ENCODE measurements around the gene FAM241B.

Gene FAM241B

DNA sequence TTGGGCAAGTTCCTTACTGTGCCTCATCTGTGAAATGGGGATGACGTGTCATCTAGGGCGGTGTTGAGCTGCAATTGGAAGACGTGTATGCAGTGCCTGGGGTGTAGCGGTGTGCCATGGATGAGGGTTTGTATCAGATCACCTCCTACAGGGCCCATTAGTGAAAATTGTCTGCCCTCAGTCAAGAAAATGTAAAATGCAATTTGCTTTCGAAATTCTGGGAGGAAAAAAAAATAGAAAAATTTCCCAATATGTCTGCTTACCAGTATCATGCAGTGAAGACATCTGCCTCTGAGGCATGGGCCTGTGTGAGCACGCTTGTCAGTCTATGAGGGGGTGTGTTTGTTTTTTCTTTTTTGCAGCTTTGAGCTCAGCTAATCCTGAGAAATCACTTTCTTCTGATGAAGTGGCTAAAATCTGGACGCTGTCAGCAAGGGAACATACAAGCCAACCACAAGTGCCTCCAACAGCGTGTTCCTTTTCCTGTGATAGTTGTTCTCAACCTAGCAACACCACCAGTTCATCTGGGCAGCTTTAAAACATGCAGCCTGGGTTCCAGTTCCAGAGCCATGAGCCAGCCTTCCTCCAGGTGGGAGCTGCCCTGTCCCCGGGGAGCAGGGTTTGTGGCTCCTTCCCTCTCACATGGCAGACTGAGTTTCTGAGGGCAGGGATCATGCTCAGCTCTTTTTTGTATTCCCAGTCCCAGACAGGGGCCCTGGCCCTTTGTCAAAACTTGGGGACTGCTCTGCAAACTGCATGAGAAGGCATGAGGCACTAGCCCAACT is 10.3 kb downstream of the FAM241B start:
- H2BK15ac ChIP-seq (replicated peaks; ENCODE audit: low read depth): no peak overlapping the region
- H3K27ac ChIP-seq (ENCODE audit: low read depth, low read length): no peak overlapping the region
- H3K4me2 ChIP-seq (ENCODE audit: low read length): no peak overlapping the region
- H3K9ac ChIP-seq (ENCODE audit: low read length): no peak overlapping the region
- no peak overlapping the region for H4K5ac ChIP-seq (ENCODE audit: low read length)
- H3K79me1 ChIP-seq (ENCODE audit: low read length): no peaks in the 10 kb centered on the region
- WGBS (ENCODE audit: extremely low coverage, insufficient coverage, low lambda C conversion rate): no CpG with 5 or more reads among the region's 9 CpGs
- H3K4me3 ChIP-seq (ENCODE audit: low read length): no peak overlapping the region
- H3K56ac ChIP-seq (ENCODE audit: low read length): no peak overlapping the region
- H3K4me1 ChIP-seq (ENCODE audit: control insufficient read depth, low read depth, low read length): no peaks in the 10 kb centered on the region
- H2AK5ac ChIP-seq (ENCODE audit: low read length): no peak overlapping the region
- H3K23ac ChIP-seq (ENCODE audit: low read length): no peak overlapping the region
- H3K18ac ChIP-seq (ENCODE audit: low read length): no peak overlapping the region
- no peaks in the 10 kb centered on the region for H3K36me3 ChIP-seq (ENCODE audit: control insufficient read depth, insufficient read depth, low read length)
- no peak overlapping the region for H2BK5ac ChIP-seq (ENCODE audit: low read length)
- H3K79me2 ChIP-seq (ENCODE audit: control insufficient read depth, insufficient read depth, low read length): no peaks in the 10 kb centered on the region
- no peak for DNase-seq
- no peaks in the 10 kb centered on the region for H3K27me3 ChIP-seq (ENCODE audit: insufficient read depth, low read length, poor library complexity)
- no peak overlapping the region for H2BK120ac ChIP-seq (ENCODE audit: low read depth, low read length)
- no peak overlapping the region for H3K4ac ChIP-seq (ENCODE audit: low read depth, low read length)
- no peak overlapping the region for H4K8ac ChIP-seq (ENCODE audit: low read depth, low read length)

DNA sequence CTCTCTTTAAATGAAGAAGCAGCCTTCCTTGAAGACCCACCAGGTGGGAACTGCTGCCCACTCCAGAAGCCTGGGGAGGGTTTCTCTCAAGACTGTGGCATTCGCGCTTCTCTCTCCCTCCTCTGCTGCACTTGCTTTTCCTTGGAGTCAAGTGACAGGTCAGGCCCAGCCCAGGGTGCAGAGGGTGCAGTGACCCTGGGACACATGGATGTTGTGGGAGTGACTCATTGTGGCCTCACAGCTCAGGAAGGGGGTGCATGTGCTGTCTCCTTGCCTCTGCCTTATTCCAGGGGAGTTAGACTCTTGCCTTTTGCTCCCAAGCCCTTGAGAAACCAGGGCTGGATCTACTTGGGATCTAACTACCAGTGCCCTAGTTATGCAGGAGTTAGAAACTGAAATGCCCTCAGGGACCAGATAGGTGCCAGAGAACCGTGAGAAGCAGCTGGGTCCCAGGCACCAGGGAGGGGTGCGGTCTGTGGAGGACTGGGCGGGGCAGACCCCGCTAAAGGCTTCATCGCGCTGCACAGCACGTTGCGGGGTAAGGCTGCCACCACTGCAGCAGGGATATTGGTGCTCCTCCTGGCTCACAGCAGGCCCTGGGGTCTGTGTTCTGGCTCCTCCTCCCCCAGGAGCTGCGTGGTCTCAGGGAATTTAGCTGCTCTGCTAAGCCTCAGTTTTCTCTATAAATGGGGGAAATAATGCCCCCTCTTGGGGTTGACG is 11.4 kb downstream of the FAM241B start:
- H3K27me3 ChIP-seq (ENCODE audit: insufficient read depth, low read length, poor library complexity): no peaks in the 10 kb centered on the region

DNA sequence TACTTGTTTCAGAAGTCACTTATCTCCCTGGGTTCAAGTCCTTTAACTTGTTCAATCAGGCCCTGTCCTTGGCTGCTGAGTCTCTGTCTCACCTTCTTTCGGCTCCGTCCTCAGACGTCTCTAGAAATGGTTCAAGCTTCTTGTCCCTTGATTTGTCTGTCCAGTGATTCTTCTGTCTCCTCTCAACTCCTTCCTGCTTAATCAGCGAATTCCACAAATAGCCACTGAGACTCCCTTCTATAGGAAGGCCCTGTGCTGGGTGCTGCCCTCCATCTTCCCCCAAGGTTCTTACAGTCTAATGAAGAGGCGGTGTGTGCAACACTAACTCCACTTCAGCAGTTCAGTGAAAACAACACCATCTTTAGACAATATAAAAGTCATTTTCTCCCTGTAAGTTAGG is 12.7 kb downstream of the FAM241B start:
- Histone ChIP-seq H3K79me1 (ENCODE audit: low read length) (no peaks in the 10 kb centered on the region), H3K23ac (ENCODE audit: low read length) (no peak overlapping the region), H3K56ac (ENCODE audit: low read length) (no peak overlapping the region), H3K18ac (ENCODE audit: low read length) (no peak overlapping the region), H3K4me2 (ENCODE audit: low read length) (no peak overlapping the region), H2BK5ac (ENCODE audit: low read length) (no peak overlapping the region), H3K4me1 (ENCODE audit: control insufficient read depth, low read depth, low read length) (peaks cover 3% of the 10 kb centered on the region), H4K5ac (ENCODE audit: low read length) (no peak overlapping the region), H2BK15ac (replicated peaks; ENCODE audit: low read depth) (no peak overlapping the region), H3K4me3 (ENCODE audit: low read length) (no peak overlapping the region), H3K36me3 (ENCODE audit: control insufficient read depth, insufficient read depth, low read length) (no peaks in the 10 kb centered on the region), H3K4ac (ENCODE audit: low read depth, low read length) (no peak overlapping the region), H2BK120ac (ENCODE audit: low read depth, low read length) (no peak overlapping the region), H4K8ac (ENCODE audit: low read depth, low read length) (no peak overlapping the region), H3K27me3 (ENCODE audit: insufficient read depth, low read length, poor library complexity) (no peaks in the 10 kb centered on the region), H3K79me2 (ENCODE audit: control insufficient read depth, insufficient read depth, low read length) (no peaks in the 10 kb centered on the region), H3K27ac (ENCODE audit: low read depth, low read length) (no peak overlapping the region), H3K9ac (ENCODE audit: low read length) (no peak overlapping the region), H2AK5ac (ENCODE audit: low read length) (no peak overlapping the region)
- no CpG with 5 or more reads among the region's 5 CpGs for WGBS (ENCODE audit: extremely low coverage, insufficient coverage, low lambda C conversion rate)
- no peak for DNase-seq

More for the DNA sequence above, 11.4 kb downstream of the FAM241B start:
- Histone ChIP-seq H3K9ac (ENCODE audit: low read length) (no peak overlapping the region), H4K5ac (ENCODE audit: low read length) (no peak overlapping the region), H2BK15ac (replicated peaks; ENCODE audit: low read depth) (no peak overlapping the region), H3K79me2 (ENCODE audit: control insufficient read depth, insufficient read depth, low read length) (no peaks in the 10 kb centered on the region), H3K36me3 (ENCODE audit: control insufficient read depth, insufficient read depth, low read length) (no peaks in the 10 kb centered on the region), H3K4ac (ENCODE audit: low read depth, low read length) (no peak overlapping the region), H3K23ac (ENCODE audit: low read length) (no peak overlapping the region), H3K27ac (ENCODE audit: low read depth, low read length) (no peak overlapping the region), H2BK120ac (ENCODE audit: low read depth, low read length) (no peak overlapping the region), H4K8ac (ENCODE audit: low read depth, low read length) (no peak overlapping the region), H3K4me1 (ENCODE audit: control insufficient read depth, low read depth, low read length) (peaks cover under 1% of the 10 kb centered on the region), H3K4me3 (ENCODE audit: low read length) (no peak overlapping the region), H3K56ac (ENCODE audit: low read length) (no peak overlapping the region), H3K79me1 (ENCODE audit: low read length) (no peaks in the 10 kb centered on the region), H2AK5ac (ENCODE audit: low read length) (no peak overlapping the region), H3K18ac (ENCODE audit: low read length) (no peak overlapping the region), H3K4me2 (ENCODE audit: low read length) (no peak overlapping the region), H2BK5ac (ENCODE audit: low read length) (no peak overlapping the region)
- no CpG with 5 or more reads among the region's 12 CpGs for WGBS (ENCODE audit: extremely low coverage, insufficient coverage, low lambda C conversion rate)
- DNase-seq: no peak

DNA sequence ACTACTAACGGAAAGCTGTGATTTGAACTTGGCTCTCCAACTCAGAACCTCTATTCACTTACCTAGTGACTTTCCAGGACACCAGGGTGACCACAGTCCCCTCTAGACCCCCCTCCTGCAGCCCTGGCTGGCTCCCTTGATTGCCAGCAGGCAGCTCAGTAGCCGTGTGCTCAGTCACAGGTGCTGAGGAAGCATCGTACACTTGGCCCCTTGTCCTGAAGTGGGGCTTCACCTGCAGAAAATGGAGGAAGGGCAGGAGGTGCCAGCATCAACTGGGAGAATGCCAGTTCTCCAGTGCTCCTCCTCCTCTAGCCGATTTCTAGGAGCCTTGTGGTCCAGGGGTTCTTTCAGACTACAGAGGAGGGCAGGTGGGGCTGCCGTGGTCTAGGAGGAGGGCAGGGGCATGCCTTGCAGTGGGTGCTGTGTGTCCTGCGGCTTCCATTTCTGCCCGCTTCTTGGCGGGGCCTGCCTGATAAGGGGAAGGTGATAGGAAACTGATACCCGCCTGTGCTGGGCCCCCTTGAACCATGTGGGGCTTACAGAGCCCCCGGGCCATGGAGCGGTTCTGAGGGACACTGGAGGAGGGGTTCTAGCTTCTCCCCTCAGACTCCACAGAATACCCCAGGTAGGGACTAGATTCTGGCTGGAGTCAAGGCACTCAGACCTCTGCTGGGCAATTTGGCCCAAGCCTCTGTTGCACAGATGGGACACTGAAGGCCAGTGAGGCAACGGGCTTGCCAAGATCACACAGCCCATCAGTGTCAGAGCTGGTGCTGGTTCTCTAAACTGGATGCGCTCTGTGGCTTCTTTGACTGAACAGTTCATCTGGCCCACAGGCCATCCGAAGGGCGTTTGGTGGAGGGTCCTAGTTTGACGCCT is 14.0 kb downstream of the FAM241B start:
- no CpG with 5 or more reads among the region's 16 CpGs for WGBS (ENCODE audit: extremely low coverage, insufficient coverage, low lambda C conversion rate)
- Histone ChIP-seq H4K8ac (ENCODE audit: low read depth, low read length) (no peak overlapping the region), H3K79me2 (ENCODE audit: control insufficient read depth, insufficient read depth, low read length) (no peaks in the 10 kb centered on the region), H3K79me1 (ENCODE audit: low read length) (no peaks in the 10 kb centered on the region), H3K23ac (ENCODE audit: low read length) (no peak overlapping the region), H3K27me3 (ENCODE audit: insufficient read depth, low read length, poor library complexity) (no peaks in the 10 kb centered on the region), H3K4me2 (ENCODE audit: low read length) (no peak overlapping the region), H2BK5ac (ENCODE audit: low read length) (no peak overlapping the region), H2BK120ac (ENCODE audit: low read depth, low read length) (no peak overlapping the region), H3K4me1 (ENCODE audit: control insufficient read depth, low read depth, low read length) (peaks cover 3% of the 10 kb centered on the region), H4K5ac (ENCODE audit: low read length) (no peak overlapping the region), H3K4ac (ENCODE audit: low read depth, low read length) (no peak overlapping the region), H3K36me3 (ENCODE audit: control insufficient read depth, insufficient read depth, low read length) (no peaks in the 10 kb centered on the region), H3K9ac (ENCODE audit: low read length) (no peak overlapping the region), H3K27ac (ENCODE audit: low read depth, low read length) (no peak overlapping the region), H3K18ac (ENCODE audit: low read length) (no peak overlapping the region), H2BK15ac (replicated peaks; ENCODE audit: low read depth) (no peak overlapping the region), H3K4me3 (ENCODE audit: low read length) (no peak overlapping the region), H2AK5ac (ENCODE audit: low read length) (no peak overlapping the region), H3K56ac (ENCODE audit: low read length) (no peak overlapping the region)
- no peak for DNase-seq

DNA sequence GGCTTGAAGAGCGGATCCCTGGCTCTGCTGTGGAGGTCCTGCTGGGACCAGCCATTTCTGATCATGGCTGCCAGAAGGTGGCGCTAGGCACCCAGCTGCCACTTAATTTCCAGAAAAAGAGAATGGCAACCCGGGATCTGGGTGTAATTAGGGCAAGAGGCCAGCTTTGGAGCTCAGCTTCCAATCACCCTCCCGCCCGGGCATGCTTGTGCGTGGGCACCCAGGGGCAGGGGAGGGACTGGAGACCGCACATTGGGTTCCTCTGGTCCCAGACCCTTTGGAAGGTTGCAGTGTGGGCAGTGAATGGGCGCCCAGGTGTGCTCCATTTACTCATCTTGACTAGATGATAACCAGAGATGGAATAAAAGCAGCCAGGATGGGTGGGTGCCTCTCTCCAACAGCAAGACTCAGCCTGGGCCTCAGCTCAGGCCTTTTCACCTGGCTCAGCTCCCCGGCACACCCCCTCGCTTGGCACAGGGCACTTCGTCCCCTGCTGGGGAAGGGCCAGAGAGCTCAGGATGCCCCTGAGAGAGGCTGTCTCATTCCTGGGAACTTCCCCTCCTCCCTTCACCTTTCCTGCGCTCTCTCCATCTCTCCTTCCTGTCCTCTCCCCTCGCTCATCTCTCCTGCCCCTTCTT is 14.7 kb downstream of the FAM241B start:
- H3K4me3 ChIP-seq (ENCODE audit: low read length): no peak overlapping the region

More for the DNA sequence above, 14.7 kb downstream of the FAM241B start:
- no peak overlapping the region for H2BK120ac ChIP-seq (ENCODE audit: low read depth, low read length)
- no peaks in the 10 kb centered on the region for H3K79me2 ChIP-seq (ENCODE audit: control insufficient read depth, insufficient read depth, low read length)
- H3K27ac ChIP-seq (ENCODE audit: low read depth, low read length): no peak overlapping the region
- H4K8ac ChIP-seq (ENCODE audit: low read depth, low read length): no peak overlapping the region
- H2BK15ac ChIP-seq (replicated peaks; ENCODE audit: low read depth): no peak overlapping the region
- H3K4ac ChIP-seq (ENCODE audit: low read depth, low read length): no peak overlapping the region
- no peak overlapping the region for H2BK5ac ChIP-seq (ENCODE audit: low read length)
- peaks cover 3% of the 10 kb centered on the region for H3K4me1 ChIP-seq (ENCODE audit: control insufficient read depth, low read depth, low read length)
- H3K56ac ChIP-seq (ENCODE audit: low read length): no peak overlapping the region
- H3K27me3 ChIP-seq (ENCODE audit: insufficient read depth, low read length, poor library complexity): no peaks in the 10 kb centered on the region
- no peaks in the 10 kb centered on the region for H3K36me3 ChIP-seq (ENCODE audit: control insufficient read depth, insufficient read depth, low read length)
- H4K5ac ChIP-seq (ENCODE audit: low read length): no peak overlapping the region
- no CpG with 5 or more reads among the region's 13 CpGs for WGBS (ENCODE audit: extremely low coverage, insufficient coverage, low lambda C conversion rate)
- H3K79me1 ChIP-seq (ENCODE audit: low read length): no peaks in the 10 kb centered on the region
- no peak overlapping the region for H2AK5ac ChIP-seq (ENCODE audit: low read length)
- H3K4me2 ChIP-seq (ENCODE audit: low read length): no peak overlapping the region
- no peak overlapping the region for H3K18ac ChIP-seq (ENCODE audit: low read length)
- peak; percentile 72 for DNase-seq
- H3K9ac ChIP-seq (ENCODE audit: low read length): no peak overlapping the region
- no peak overlapping the region for H3K23ac ChIP-seq (ENCODE audit: low read length)

Data from mesendoderm (in vitro differentiated cells).